Measurements from ENCODE around the gene TIGD4. TPM values are rescaled to one million over a fixed set of nuclear protein-coding genes. Genes with fewer than 3 reads are reported as not detected.
A peak's percentile ranks its signal among the peaks of the same experiment; 100 is the strongest.

TIGD4 gene
- total and polyA plus RNA-seq, 2 of the 13 experiments (the other 11 are each of a cell fraction or from before 2014, with no cell fraction given), result 0.15 to 0.62 TPM

- no peaks in the 10 kb centered on the region; a peak in 1 of 5 replicates for H3K27me3 ChIP-seq (ENCODE audit: control insufficient read depth in 1 of 2, insufficient read depth in 2 of 2, low read length in 2 of 2)
- in situ Hi-C loops (cut with HindIII; ENCODE audit: extremely low pct_ligation_motif_present, low pct_unique_long_range_greater_than_20kb), result no loop called here
- DNase-seq (ENCODE audit: low spot score) (peak; percentile 13), ATAC-seq (peak; percentile 40), FAIRE-seq (no peak)
- WGBS (ENCODE audit: low lambda C conversion rate), result 2% methylated on average over 13 of the region's 14 CpGs
- peaks cover 42% of the 10 kb centered on the region for H3K4me1 ChIP-seq (ENCODE audit: insufficient read depth, low read length)
- peak overlapping the region; percentile 83 for H3K4me2 ChIP-seq (ENCODE audit: low read depth, low read length)
- peak overlapping the region; percentile 82 for H3K9ac ChIP-seq (ENCODE audit: insufficient read depth, low read depth, low read length)
- intact Hi-C loops (cut with micrococcal nuclease; ENCODE audit: unreplicated experiment), result loop anchor here (5.0 kb wide), 1 partner anchor 37 kb away; no protein-coding TSS in a partner anchor
- peak overlapping the region; percentile 20 for H2AFZ ChIP-seq (ENCODE audit: low read length)
- POLR2A ChIA-PET, result interaction anchor here (1.1 kb wide), 1 partner anchor 25 kb away, joined by 4 read pairs; no protein-coding TSS in a partner anchor
- peaks cover 45% of the 10 kb centered on the region for H3K79me2 ChIP-seq (ENCODE audit: insufficient read depth, low read length)
- H3K27ac ChIP-seq (ENCODE audit: extremely low read length, insufficient read depth, low read length), result peak overlapping the region; percentile 75
- H3K4me3 ChIP-seq (replicated peaks in 1 of 3; ENCODE audit: insufficient read depth in 1 of 3, low read depth in 2 of 3, low read length in 3 of 3), result peak overlapping the region; percentile 64 to 85 (median 65)
- H4K20me1 ChIP-seq (ENCODE audit: insufficient read depth, low read length), result no peaks in the 10 kb centered on the region
- H3K36me3 ChIP-seq (replicated peaks in 1 of 2; ENCODE audit: control insufficient read depth in 1 of 2, insufficient read depth in 2 of 2, low read length in 2 of 2), result 0 out of 5 replicates have a peak, but pooled peaks cover 0 to 1% of the 10 kb centered on the region in 2 experiments
- H3K9me3 ChIP-seq (ENCODE audit: low read length), result no peaks in the 10 kb centered on the region
- TSS peak; percentile 75 for BruUV-seq (replicated peaks)
- CTCF ChIA-PET (ENCODE audit: low intra/inter-chr PET ratio, low total read pairs), result no interaction called here
- peak; percentile 20; the same call in 1 of the 2 replicates for TF ChIP-seq ZNF816 (CRISPR knock-in tag; IDR thresholded peaks at IDR 0.05; ENCODE audit: borderline replicate concordance)
- 0 out of 2 replicates have a peak, but pooled peaks have one; percentile 4 for TF ChIP-seq SMYD3 (CRISPR knock-in tag; IDR thresholded peaks at IDR 0.05)
- 0 out of 2 replicates have a peak, but pooled peaks have one; percentile 15 for TF ChIP-seq ZNF292 (CRISPR knock-in tag; IDR thresholded peaks at IDR 0.05; ENCODE audit: borderline replicate concordance, low read depth)
- TF ChIP-seq ZNF329 (CRISPR knock-in tag; IDR thresholded peaks at IDR 0.05; ENCODE audit: low read depth), result 0 out of 2 replicates have a peak, but pooled peaks have one; percentile 16
- peak; percentile 80; the same call in 1 of the 2 replicates for TF ChIP-seq IRX3 (CRISPR knock-in tag; IDR thresholded peaks at IDR 0.05; ENCODE audit: borderline replicate concordance, low read depth)
- TF ChIP-seq ZNF687 (CRISPR knock-in tag; IDR thresholded peaks at IDR 0.05), result peak; percentile 14; the same call in 1 of the 2 replicates
- 0 out of 2 replicates have a peak, but pooled peaks have one; percentile 5 for TF ChIP-seq ZNF343 (CRISPR knock-in tag; IDR thresholded peaks at IDR 0.05)
- TF ChIP-seq ZBTB40 (IDR thresholded peaks at IDR 0.05), result no peak
- peak; percentile 10; the same call in 1 of the 2 replicates for TF ChIP-seq ZBTB40 (CRISPR knock-in tag; IDR thresholded peaks at IDR 0.05)
- no peak for TF ChIP-seq ZBTB42 (CRISPR knock-in tag; IDR thresholded peaks at IDR 0.05)
Measured at GRCh38 chr4:152780267-152780778, 793 bp upstream of the TIGD4 start.
